Caco-2 (cell line): Measurements from ENCODE around the gene FHIP1B. TPM values are rescaled to one million over a fixed set of nuclear protein-coding genes. Genes with fewer than 3 reads are reported as not detected.

ENCODE experiments used
- BruUV-seq: library from RNA; stranded (reverse); fragments of 400-500 nt; replicated peaks from 2 replicates; lab custom pipeline; 2021; lab: Mats Ljungman, UMichigan
- CTCF ChIA-PET: fragments of 300-600 bp; sonication (Branson Sonifier 250); formaldehyde crosslinking; loops from one replicate; lab custom pipeline; 2022; ENCODE audit warnings: antibody characterized with exemption; lab: Charles Lee
- POLR2A ChIA-PET: fragments of 300-600 bp; sonication (Branson Sonifier 250); formaldehyde crosslinking; loops from one replicate; lab custom pipeline; 2022; ENCODE audit warnings: antibody characterized with exemption; lab: Charles Lee
- DNase-seq, 2 experiments: peaks; one replicate each; pipeline versions ENCODE4 v3.0.0 to v3.0.0-alpha.2; 2020 to 2022
- H3K27me3 ChIP-seq: replicated peaks from 2 replicates; pipeline ENCODE4 v1.6.0; 2011; ENCODE audit warnings: low read length; ENCODE audit not compliant: control insufficient read depth, insufficient read depth
- H3K36me3 ChIP-seq: 2 replicates; pipeline ENCODE4 v1.5.1; 2011; ENCODE audit warnings: low read length; ENCODE audit not compliant: control insufficient read depth, insufficient read depth
- H3K4me1 ChIP-seq: fragments of 250-450 bp; sonication (Bioruptor Pico); 2 replicates; pipeline ENCODE4 v1.5.1; 2020; ENCODE audit warnings: mild to moderate bottlenecking
- H3K4me3 ChIP-seq: 2 replicates; pipeline ENCODE4 v1.5.1; 2011; ENCODE audit warnings: low read depth, mild to moderate bottlenecking, control low read depth, low read length
- H3K9me3 ChIP-seq: fragments of 250-450 bp; sonication (Bioruptor Pico); 2 replicates; pipeline ENCODE4 v1.5.1; 2020; ENCODE audit warnings: mild to moderate bottlenecking, moderate library complexity
- H3K27ac Mint-ChIP-seq: one replicate; pipeline ENCODE4 v1.8.0; 2022; ENCODE audit warnings: mixed read lengths; ENCODE audit not compliant: unreplicated experiment
- H3K27me3 Mint-ChIP-seq: one replicate; pipeline ENCODE4 v1.8.0; 2022; ENCODE audit warnings: mixed read lengths; ENCODE audit not compliant: insufficient read depth, unreplicated experiment
- H3K36me3 Mint-ChIP-seq: one replicate; pipeline ENCODE4 v1.8.0; 2022; ENCODE audit warnings: mild to moderate bottlenecking, mixed read lengths; ENCODE audit not compliant: insufficient read depth, unreplicated experiment
- H3K4me1 Mint-ChIP-seq: one replicate; pipeline ENCODE4 v1.8.0; 2022; ENCODE audit warnings: low read depth, mixed read lengths; ENCODE audit not compliant: unreplicated experiment
- H3K4me3 Mint-ChIP-seq: one replicate; pipeline ENCODE4 v1.8.0; 2022; ENCODE audit warnings: mild to moderate bottlenecking, moderate library complexity, mixed read lengths; ENCODE audit not compliant: unreplicated experiment
- H3K9me3 Mint-ChIP-seq: one replicate; pipeline ENCODE4 v1.8.0; 2022; ENCODE audit warnings: mixed read lengths; ENCODE audit not compliant: unreplicated experiment
- CTCF ChIP-seq, 2 experiments: fragments of 200-600 bp in 1 of 2; IDR thresholded peaks; 1 replicate in 1 of 2; 2 replicates in 1 of 2; pipeline versions ENCODE4 v1.5.1 to v1.8.0; 2011 to 2022; ENCODE audit warnings: antibody characterized with exemption in 1 of 2, control low read depth in 1 of 2, inconsistent platforms in 1 of 2, low read depth in 1 of 2, low read length in 1 of 2, mild to moderate bottlenecking in 1 of 2, moderate library complexity in 1 of 2; ENCODE audit not compliant: insufficient read depth in 1 of 2, severe bottlenecking in 1 of 2, unreplicated experiment in 1 of 2
- intact Hi-C: fragments of 100-400 bp; cut with micrococcal nuclease; formaldehyde crosslinking; loops from one replicate; pipeline ENCODE4 v1.10.0; 2022; ENCODE audit not compliant: unreplicated experiment
- total RNA-seq: library from RNA; stranded (reverse); gene quantifications from 2 replicates; pipeline ENCODE4 v1.2.3, GENCODE V29; 2022

FHIP1B gene
- total RNA-seq, 1 experiment from 2014 or later = 26.8 TPM

DNA sequence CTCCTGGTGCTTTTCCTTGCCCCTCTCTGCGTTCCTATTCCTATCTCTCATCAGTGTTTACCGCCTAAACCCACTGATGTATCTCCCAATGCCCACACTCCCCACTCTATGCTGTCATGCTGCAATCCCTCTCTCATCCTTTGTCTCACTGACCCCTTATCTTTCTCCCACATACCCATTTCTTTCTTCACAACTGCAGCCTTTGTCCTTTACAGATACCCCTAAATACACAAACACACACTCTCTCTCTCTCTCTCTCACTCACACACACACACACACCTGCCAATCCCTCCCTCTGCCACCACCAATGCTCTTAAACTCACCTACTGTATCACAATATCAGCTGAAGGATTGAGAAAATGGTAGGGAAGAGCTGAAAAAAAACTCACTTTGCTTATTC lies 59.0 kb downstream of the FHIP1B start:
- peaks cover 5% of the 10 kb centered on the region for H3K9me3 ChIP-seq
- Mint-ChIP-seq H3K36me3 (no peaks in the 10 kb centered on the region), H3K9me3 (no peaks in the 10 kb centered on the region), H3K4me3 (no peak overlapping the region), H3K4me1 (no peaks in the 10 kb centered on the region), H3K27ac (no peak overlapping the region), H3K27me3 (peaks cover 15% of the 10 kb centered on the region)
- no peaks in the 10 kb centered on the region for H3K4me1 ChIP-seq
- BruUV-seq = no TSS peak
- H3K27me3 ChIP-seq = no peaks in the 10 kb centered on the region
- H3K36me3 ChIP-seq = no peaks in the 10 kb centered on the region
- intact Hi-C loops = no loop called here
- ChIA-PET CTCF (no interaction called here), POLR2A (no interaction called here)
- TF ChIP-seq CTCF (IDR thresholded peaks at IDR 0.05; ENCODE audit: insufficient read depth in 1 of 2, low read depth in 1 of 2, low read length in 1 of 2, severe bottlenecking in 1 of 2, unreplicated experiment in 1 of 2) = no peak
- no peak overlapping the region for H3K4me3 ChIP-seq
- DNase-seq = no peak

DNA sequence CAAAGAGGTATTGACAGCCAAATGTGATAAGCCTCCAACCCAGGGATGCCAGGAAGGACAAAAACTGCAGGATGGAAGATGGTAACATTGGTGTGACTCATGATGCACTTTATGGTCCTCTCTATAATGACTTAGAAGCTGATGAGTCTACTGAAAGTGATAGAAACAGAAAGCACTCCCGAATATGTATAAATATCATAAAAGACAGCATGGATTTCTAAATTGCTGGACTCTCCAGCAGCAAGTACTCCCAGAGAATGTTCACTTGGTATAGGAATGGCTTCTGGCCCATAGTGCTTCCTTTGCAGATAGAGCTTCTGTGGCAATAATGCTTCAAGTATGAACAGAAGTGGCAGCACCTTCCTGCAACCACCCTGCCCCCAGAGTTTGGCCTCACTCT lies 64.2 kb downstream of the FHIP1B start, which contains the start of gene OR52B2:
OR52B2 (minus strand) TSS at position 101 of the 400 bp plus-strand sequence; CDS start at position 101, 0 bp downstream.
- TF ChIP-seq CTCF (IDR thresholded peaks at IDR 0.05; ENCODE audit: insufficient read depth in 1 of 2, low read depth in 1 of 2, low read length in 1 of 2, severe bottlenecking in 1 of 2, unreplicated experiment in 1 of 2) = no peak
- intact Hi-C loops = no loop called here
- H3K4me3 ChIP-seq = no peak within 1 kb of the TSS
- CTCF ChIA-PET = no interaction called here
- POLR2A ChIA-PET = no interaction called here
- Mint-ChIP-seq H3K27me3 (peaks cover 16% of the 10 kb centered on the region), H3K9me3 (peaks cover 8% of the 10 kb centered on the region), H3K27ac (no peak within 1 kb of the TSS), H3K4me1 (no peaks in the 10 kb centered on the region), H3K36me3 (no peaks in the 10 kb centered on the region), H3K4me3 (no peak within 1 kb of the TSS)
- no peaks in the 10 kb centered on the region for H3K36me3 ChIP-seq
- BruUV-seq = no TSS peak
- no peak for DNase-seq
- peaks cover 2% of the 10 kb centered on the region; the same call in 1 of the 2 replicates for H3K9me3 ChIP-seq
- H3K4me1 ChIP-seq = no peaks in the 10 kb centered on the region
- H3K27me3 ChIP-seq = no peaks in the 10 kb centered on the region; the same call in 1 of the 2 replicates

Other genes with a start within 250 kb of the FHIP1B start
- not detected in 2 replicates for gene OR52L1, start 247.7 kb downstream of the FHIP1B start, total RNA-seq
- not detected in 2 replicates for gene OR56A4, start 227.7 kb downstream of the FHIP1B start, total RNA-seq
- not detected in 2 replicates for gene OR56A1, start 203.9 kb downstream of the FHIP1B start, total RNA-seq
- gene OR56B4, start 127.0 kb downstream of the FHIP1B start, total RNA-seq = not detected in 2 replicates
- not detected in 2 replicates for gene OR52B2, start 64.3 kb downstream of the FHIP1B start, total RNA-seq
- gene OR52W1, start 35.4 kb downstream of the FHIP1B start, total RNA-seq = not detected in 2 replicates
- gene C11orf42, start 29.1 kb downstream of the FHIP1B start, total RNA-seq = not detected in 2 replicates
- 0.56 TPM in 1 of 2 replicates, not detected in the other for gene CNGA4, start 4.5 kb upstream of the FHIP1B start, total RNA-seq
- gene CCKBR, start 25.2 kb upstream of the FHIP1B start, total RNA-seq = 1.6 and 2.1 TPM in 2 replicates
- gene CAVIN3, start 85.9 kb upstream of the FHIP1B start, total RNA-seq = 7.7 and 11.2 TPM in 2 replicates
- gene SMPD1, start 155.8 kb upstream of the FHIP1B start, total RNA-seq = 38.6 and 41.9 TPM in 2 replicates
- 37.8 and 39.0 TPM in 2 replicates for gene APBB1, start 184.5 kb upstream of the FHIP1B start, total RNA-seq
- gene HPX, start 206.4 kb upstream of the FHIP1B start, total RNA-seq = 10.7 and 10.9 TPM in 2 replicates
- 28.0 and 33.4 TPM in 2 replicates for gene TRIM3, start 239.3 kb upstream of the FHIP1B start, total RNA-seq
- gene ARFIP2, start 246.7 kb upstream of the FHIP1B start, total RNA-seq = 94.6 and 100 TPM in 2 replicates
- 52.4 and 53.1 TPM in 2 replicates for gene TIMM10B, start 246.9 kb upstream of the FHIP1B start, total RNA-seq